HK-2 (cell line): ENCODE results near the gene RHBDD3.

ENCODE experiments used
- DNase-seq: peaks from one replicate; pipeline ENCODE4 v3.0.0-alpha.2; 2018; ENCODE audit not compliant: unreplicated experiment

Gene RHBDD3

DNA sequence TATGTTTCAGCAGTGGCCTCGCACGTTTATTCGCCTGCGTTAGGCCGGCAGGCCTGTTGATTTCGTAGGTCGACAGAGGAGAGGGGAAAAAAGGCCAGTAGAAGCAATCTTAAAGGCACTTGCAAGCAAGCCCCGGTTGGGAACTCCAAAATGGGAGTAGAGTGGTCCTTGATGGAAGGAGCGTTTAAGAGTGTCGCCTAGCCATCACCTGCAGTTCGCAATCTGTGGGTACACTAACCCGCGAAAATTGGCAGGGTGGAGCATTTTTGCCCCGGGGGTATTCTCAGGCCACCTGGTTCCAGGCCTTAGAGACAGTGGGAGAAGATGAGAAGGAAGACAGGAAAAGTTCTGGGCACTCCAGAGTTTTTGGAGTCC is 1.4 kb upstream of the RHBDD3 start:
- no peak for DNase-seq

GRCh38 chr22:29268511-29269229 is 889 bp upstream of the RHBDD3 start:
- DNase-seq, result peak; percentile 48

GRCh38 chr22:29267462-29267857 is 321 bp downstream of the RHBDD3 start:
- DNase-seq, result no peak

GRCh38 chr22:29266564-29267461 is 968 bp downstream of the RHBDD3 start:
- peak; percentile 13 for DNase-seq

DNA sequence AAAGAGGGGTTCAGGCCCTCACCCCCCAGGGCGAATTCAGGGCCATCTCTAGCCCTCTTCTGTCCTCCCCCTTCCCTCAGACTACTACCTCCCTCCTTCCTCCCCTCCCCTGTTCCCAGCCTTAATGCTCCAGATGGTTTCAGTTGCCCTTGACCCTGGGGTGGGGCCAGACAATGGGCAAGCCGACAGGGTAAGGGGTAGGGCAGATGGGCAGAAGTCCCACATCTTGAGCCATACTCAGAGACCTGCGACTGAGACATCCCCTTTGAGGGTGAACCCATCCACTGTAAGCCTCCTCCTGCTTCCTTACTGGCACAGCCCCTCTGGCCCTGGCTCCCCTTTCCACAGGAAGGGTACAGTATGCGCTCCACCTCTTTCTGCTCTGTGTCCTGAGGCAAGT is 1.9 kb downstream of the RHBDD3 start:
- no peak for DNase-seq

- DNase-seq, result no peak
These were observed 2.5 kb downstream of the RHBDD3 start for GRCh38 chr22:29265305-29265704.

DNA sequence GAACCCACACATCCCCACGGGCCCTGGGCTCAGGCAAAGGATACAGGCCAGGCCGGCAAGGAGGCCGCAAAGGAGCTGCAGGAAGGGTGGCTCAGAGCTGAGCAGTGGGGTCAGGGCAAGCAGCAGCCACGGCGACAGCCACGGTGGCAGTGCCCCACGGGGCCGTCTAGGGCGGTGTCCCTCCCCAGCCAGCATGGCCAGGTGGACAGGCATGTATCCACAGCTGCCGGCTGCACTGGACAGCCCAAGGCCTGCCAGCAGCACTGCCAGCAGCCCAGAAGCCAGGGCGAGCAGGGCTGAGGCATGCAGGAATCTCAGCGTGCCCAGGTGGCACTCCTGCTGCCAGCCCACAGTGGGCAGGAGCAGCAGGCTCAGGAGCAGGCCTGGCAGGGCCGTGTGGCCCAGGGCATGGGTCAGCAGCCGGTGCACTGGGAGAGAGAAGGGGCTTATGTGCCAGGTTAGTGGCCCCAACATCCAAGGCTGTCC is 3.9 kb downstream of the RHBDD3 start:
- no peak for DNase-seq

DNA sequence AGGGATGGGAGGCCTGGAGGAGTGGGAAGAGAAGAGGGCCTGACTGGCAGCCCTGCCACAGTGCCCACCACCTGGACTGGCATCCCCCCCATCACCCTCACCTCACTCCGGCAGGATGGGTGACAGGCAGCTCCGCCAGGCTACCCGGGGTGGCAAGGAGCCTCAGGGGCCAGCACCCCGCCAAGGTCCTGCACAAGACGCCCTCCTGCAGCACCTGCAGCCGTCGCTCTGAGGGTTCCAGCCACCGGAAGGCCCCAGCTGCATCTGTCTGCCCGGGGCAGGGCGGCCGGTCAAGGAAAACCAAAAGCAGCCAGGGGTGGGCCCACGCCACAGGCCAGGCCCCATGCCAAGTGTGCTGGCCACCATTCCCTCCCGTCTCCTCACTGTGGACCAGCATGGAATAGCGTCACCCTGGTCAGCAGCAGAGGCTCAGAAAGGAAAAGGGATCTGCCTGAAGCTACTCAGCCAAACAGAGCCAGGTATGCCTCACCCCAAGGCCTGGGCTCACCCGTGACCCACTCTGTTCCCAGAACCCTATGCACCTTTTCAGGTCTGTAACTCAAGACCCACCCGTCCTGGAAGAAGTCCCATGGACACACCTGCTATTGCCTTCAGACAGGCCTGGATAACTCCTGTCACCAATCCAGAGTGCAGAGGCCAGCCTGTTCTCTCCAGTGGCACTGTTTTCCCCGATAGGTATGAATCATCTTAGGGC is 7.0 kb downstream of the RHBDD3 start:
- DNase-seq, result no peak

DNA sequence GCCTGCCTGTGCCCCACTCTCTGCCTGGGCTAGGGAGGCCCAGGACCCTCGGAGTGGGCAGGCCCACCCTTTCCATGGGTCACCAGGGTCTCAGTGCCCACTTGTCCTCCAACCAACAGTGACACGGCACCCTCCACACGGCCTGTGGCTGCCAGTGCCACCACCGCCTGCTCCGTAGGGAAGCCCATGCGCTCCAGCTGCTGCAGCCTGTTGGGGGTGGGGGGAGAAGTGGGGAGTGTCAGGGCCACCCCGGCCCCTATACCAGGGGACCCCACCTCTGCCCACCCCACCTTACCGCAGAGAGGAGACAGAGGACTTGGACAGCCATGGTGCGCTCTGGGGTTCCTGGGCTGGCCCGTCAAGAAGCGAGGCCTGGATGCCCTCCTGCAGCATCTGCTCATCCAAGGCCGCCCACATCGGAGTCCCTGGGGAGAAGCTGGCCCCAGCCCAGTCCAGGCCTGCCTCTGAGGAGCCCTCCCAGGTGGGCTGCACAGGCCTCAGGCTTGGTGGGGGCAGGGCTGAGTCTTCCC is 7.7 kb downstream of the RHBDD3 start:
- no peak for DNase-seq

DNA sequence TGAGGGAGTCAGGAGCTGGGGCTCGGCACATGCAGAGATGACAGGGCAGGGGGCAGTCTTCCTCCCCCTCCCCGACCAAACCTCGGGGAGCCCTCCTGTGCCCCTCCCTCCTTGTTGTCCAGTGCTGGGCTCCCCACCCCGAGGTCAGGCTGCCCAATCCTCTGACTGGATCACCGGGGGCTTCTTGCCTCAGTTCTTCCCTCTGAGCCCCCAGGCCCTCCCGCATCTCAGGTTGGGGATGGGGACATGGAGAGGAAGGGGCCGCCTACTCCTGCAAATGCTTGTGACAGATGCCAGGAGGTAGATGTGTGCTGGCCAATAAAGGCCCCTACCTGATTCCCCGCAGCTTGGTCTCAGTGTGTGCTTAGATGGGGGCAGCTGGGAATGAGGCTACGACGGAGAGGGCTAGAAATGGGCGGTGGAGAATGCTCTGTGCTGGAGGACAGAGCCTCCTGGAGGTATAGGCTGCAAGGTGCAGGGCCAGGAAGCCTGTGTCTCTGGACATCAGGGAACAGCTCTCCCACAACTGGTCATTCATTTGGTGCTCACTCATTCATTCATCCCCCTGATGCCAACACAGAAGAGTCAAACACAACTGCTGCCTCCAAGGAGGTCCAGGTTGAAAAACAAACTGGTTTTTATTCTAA is 8.4 kb downstream of the RHBDD3 start:
- DNase-seq, result no peak

GRCh38 chr22:29258407-29259252 is 9.2 kb downstream of the RHBDD3 start:
- DNase-seq, result no peak

DNA sequence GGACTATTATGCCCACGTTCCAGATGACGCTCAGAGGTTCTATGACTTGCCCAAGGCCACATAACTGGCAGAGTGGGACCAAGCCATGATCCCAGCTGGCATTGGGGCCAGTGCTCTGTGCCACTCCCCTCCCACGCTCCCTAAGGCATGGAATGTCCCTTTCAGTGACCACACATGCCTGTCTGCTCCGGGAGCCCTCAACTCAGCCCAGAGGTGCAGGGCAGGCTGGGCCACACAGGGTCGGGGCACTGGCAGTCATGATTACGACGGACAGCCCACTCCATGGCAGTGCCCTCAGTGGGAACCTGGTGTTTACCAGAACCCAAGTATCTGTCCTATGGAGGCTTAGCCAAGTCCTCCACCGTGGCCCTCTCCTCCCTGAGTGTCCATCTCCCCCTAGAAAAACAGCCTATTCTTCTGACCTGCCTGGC is 10.0 kb downstream of the RHBDD3 start:
- no peak for DNase-seq

DNA sequence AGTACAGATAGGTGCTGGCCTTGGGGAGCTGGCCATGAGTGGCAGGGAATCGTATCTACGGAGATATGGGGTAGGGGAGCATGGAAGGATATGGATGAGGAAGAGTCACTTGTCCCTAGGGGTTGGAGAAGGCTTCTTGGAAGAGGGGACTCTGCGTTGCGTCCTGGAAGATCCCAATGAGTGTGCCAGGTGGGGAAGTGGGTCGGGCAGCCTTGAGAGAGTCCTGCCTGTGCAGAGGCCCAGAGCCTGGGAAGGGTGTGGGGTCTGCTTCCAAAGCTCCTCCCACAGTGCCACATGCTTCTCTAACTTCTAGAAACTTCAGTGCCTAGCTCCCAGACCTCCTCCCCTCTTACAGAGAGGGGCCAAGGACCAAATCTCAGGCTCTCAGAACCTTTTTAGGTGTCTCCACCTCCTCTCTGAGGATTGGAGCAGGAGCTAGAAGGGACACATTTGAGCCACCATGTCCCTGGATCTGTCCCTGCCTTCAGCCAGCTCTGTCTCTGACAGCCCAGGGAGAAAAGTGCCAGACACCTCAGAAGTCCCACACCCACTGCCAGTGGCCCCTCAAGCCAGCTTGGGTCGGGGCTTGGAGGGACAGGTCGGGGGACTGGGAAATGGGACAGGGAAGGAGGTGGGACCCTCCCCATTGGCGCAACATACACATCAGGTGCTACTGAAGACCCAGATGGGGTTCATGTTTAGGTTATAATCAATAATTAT is 11.0 kb downstream of the RHBDD3 start:
- DNase-seq, result no peak

DNA sequence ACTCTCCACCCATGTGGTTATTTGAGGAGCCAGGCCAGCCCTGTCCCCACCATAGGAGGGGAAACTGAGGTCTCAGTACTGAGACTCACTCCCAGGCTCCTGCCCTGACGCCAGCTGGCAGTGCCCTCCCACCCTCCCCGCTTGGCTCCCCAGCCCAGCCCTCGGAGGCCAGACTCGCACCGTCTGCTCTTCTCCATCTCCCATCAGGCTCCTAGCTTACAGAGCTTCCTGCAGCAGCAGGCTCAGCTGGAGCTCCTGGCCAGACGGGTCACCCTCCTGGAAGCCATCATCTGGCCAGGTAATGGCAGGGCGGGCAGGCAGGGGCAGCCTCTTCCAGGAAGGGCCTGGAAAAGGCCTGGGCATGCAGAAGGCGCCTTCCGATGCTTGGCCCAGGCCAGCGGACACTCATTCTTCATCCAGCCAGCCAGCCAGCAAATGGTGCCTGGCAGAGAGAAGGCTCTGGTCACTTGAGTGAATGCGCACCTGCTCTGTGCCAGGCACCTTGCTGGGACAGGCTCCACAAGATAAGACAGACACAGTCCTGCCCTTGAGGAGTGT is 12.6 kb downstream of the RHBDD3 start:
- DNase-seq, result no peak

GRCh38 chr22:29254286-29254660 is 13.5 kb downstream of the RHBDD3 start:
- DNase-seq, result no peak

- DNase-seq, result no peak
These were observed 14.1 kb downstream of the RHBDD3 start for GRCh38 chr22:29253561-29254285.

DNA sequence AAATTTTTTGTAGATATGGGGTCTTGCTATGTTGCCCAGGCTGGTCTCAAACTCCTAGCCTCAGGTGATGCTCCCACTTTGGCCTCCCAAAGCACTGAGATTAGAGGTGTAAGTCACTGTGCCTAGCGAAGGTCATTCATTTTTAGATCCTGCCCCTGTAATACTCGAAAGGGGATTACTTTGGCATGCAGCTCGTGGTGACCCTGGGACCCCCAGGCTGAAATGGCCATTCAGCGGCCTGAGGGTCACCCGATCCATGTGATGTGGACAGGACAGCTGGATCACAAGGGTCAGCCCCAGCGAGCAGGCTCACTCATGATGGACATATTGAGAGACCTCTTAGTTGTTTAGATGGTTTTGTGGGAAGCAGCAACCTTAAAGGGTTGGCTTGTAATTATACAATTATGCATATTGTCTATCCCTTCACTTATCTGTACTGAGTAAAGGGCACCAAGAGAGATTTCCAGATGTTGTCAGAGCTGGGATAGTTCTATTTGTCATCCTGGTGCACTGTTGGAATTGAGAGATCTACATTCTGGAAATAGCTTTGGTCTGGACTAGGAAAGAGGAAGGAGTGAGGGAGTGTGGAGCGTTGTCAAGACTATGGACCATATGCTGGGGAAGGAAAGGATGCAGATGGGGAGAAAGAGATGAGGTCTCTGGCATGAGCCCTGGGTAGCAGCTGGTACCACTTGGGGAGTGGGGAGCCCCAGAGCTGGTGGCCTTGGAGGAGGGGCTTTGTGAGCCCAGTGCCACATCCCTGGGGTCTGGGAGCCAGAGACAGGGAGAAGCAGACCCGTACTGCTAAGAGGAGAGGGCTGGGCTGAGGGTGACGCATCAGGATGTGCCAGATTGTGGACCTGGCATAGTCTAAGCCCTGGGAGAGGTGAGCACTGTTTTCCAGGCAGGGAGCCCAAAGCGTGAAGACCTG is 15.5 kb downstream of the RHBDD3 start:
- no peak for DNase-seq

DNA sequence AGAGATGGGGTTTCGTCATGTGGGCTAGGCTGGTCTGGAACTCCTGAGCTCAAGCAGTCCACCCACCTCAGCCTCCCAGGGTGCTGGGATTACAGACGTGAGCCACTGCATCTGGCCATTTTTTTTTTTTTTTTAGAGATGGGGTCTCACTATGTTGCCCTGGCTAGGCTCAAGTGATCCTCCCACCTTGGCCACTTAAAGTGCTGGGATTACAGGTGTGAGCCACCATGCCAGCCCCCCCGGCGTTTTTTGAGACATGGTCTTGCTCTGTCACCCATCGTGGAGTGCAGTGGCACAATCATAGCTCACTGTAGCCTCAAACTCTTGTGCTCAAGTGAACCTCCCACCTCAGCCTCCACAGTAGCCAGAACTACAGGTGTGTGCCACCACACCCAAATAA is 16.5 kb downstream of the RHBDD3 start:
- DNase-seq, result no peak
